HepG2 (cell line): Measurements from ENCODE around the gene HACD1. TPM values are rescaled to one million over a fixed set of nuclear protein-coding genes. Genes with fewer than 3 reads are reported as not detected.

Source experiments
- ARHGAP35 ChIP-seq: sonication (generic); formaldehyde crosslinking; IDR thresholded peaks from 2 replicates; pipeline ENCODE4 v1.9.0; 2022; ENCODE audit warnings: mild to moderate bottlenecking, inconsistent platforms, moderate library complexity, missing genetic modification reagents, borderline replicate concordance
- ATF7 ChIP-seq, 2 experiments: fragments of 450-650 bp in 1 of 2; sonication (generic) in 1 of 2; formaldehyde crosslinking in 1 of 2; IDR thresholded peaks; 2 replicates each; pipeline versions ENCODE4 v1.4.0 to v1.6.1; 2016 to 2020; ENCODE audit warnings: antibody characterized with exemption in 1 of 2, mild to moderate bottlenecking in 1 of 2, missing genetic modification reagents in 1 of 2
- BORCS8-MEF2B ChIP-seq: sonication (generic); formaldehyde crosslinking; IDR thresholded peaks from 2 replicates; pipeline ENCODE4 v1.8.0; 2022; ENCODE audit warnings: mild to moderate bottlenecking, missing genetic modification reagents
- FLYWCH1 ChIP-seq: sonication (generic); formaldehyde crosslinking; IDR thresholded peaks from 2 replicates; pipeline ENCODE4 v1.8.1; 2023; ENCODE audit warnings: mild to moderate bottlenecking, missing genetic modification reagents
- FOSL1 ChIP-seq: sonication (generic); formaldehyde crosslinking; IDR thresholded peaks from 2 replicates; pipeline ENCODE4 v1.9.0; 2021; ENCODE audit warnings: missing genetic modification reagents, borderline replicate concordance
- IKZF1 ChIP-seq: fragments of 450-650 bp; IDR thresholded peaks from 2 replicates; pipeline ENCODE4 v1.7.1; 2016
- KDM2A ChIP-seq: sonication (generic); formaldehyde crosslinking; IDR thresholded peaks from 2 replicates; pipeline ENCODE4 v1.4.0; 2020; ENCODE audit warnings: low read depth, missing genetic modification reagents, borderline replicate concordance
- MEIS2 ChIP-seq: sonication (generic); formaldehyde crosslinking; IDR thresholded peaks from 2 replicates; pipeline ENCODE4 v1.9.0; 2021; ENCODE audit warnings: mild to moderate bottlenecking, missing genetic modification reagents
- RFX3 ChIP-seq: IDR thresholded peaks from 2 replicates; pipeline ENCODE4 v1.6.1; 2016; ENCODE audit warnings: missing biosample characterization, missing genetic modification reagents
- SP4 ChIP-seq: sonication (generic); formaldehyde crosslinking; IDR thresholded peaks from 2 replicates; pipeline ENCODE4 v1.8.1; 2023; ENCODE audit warnings: mild to moderate bottlenecking, missing genetic modification reagents
- XBP1 ChIP-seq: sonication (generic); formaldehyde crosslinking; IDR thresholded peaks from 2 replicates; pipeline ENCODE4 v1.5.0; 2020; ENCODE audit warnings: missing genetic modification reagents
- ZBTB20 ChIP-seq: sonication (generic); formaldehyde crosslinking; IDR thresholded peaks from 2 replicates; pipeline ENCODE4 v1.8.1; 2023; ENCODE audit warnings: missing genetic modification reagents, low read depth, mild to moderate bottlenecking, borderline replicate concordance
- ZFP36 ChIP-seq: fragments of 150-350 bp; IDR thresholded peaks from 2 replicates; pipeline ENCODE4 v1.6.1; 2018; ENCODE audit warnings: borderline replicate concordance, low read length, low read depth; ENCODE audit not compliant: partially characterized antibody
- ZFX ChIP-seq: sonication (generic); formaldehyde crosslinking; IDR thresholded peaks from 2 replicates; pipeline ENCODE4 v1.4.0; 2020; ENCODE audit warnings: mild to moderate bottlenecking, low read depth, missing genetic modification reagents, moderate library complexity
- ZFY ChIP-seq: sonication (generic); formaldehyde crosslinking; IDR thresholded peaks from 2 replicates; pipeline ENCODE4 v1.4.0; 2020; ENCODE audit warnings: missing genetic modification reagents
- ZNF124 ChIP-seq: sonication (generic); formaldehyde crosslinking; IDR thresholded peaks from 2 replicates; pipeline ENCODE4 v1.4.0; 2020; ENCODE audit warnings: missing genetic modification reagents
- ZNF142 ChIP-seq: sonication (generic); formaldehyde crosslinking; IDR thresholded peaks from 2 replicates; pipeline ENCODE4 v1.4.0; 2020; ENCODE audit warnings: missing genetic modification reagents
- ZNF225 ChIP-seq: sonication (generic); formaldehyde crosslinking; IDR thresholded peaks from 2 replicates; pipeline ENCODE4 v1.4.0; 2020; ENCODE audit warnings: mild to moderate bottlenecking, missing genetic modification reagents
- ZNF317 ChIP-seq: sonication (generic); formaldehyde crosslinking; IDR thresholded peaks from 2 replicates; pipeline ENCODE4 v1.5.0; 2020; ENCODE audit warnings: mild to moderate bottlenecking, missing genetic modification reagents
- ZNF75D ChIP-seq: sonication (generic); formaldehyde crosslinking; IDR thresholded peaks from 2 replicates; pipeline ENCODE4 v1.8.1; 2023; ENCODE audit warnings: missing genetic modification reagents, mild to moderate bottlenecking, borderline replicate concordance
- ZNF883 ChIP-seq: sonication (generic); formaldehyde crosslinking; IDR thresholded peaks from 2 replicates; pipeline ENCODE4 v1.5.1; 2020; ENCODE audit warnings: mild to moderate bottlenecking, missing genetic modification reagents; ENCODE audit errors: not compliant biosample characterization
- polyA plus RNA-seq, 8 experiments: library from polyadenylated mRNA; depleted of rRNA in 3 of 8; stranded (reverse) in 7 of 8; unstranded in 1 of 8; fragments of >200 nt; fragmentation: Illumina TruSeq in 4 of 8; extraction: Trizol in 4 of 8; gene quantifications; 2 replicates each; pipeline versions ENCODE4 v1.2.1 to v1.2.3, GENCODE V29; 2011 to 2016; ENCODE audit warnings: low read depth in 4 of 8, missing spikeins in 1 of 8, mixed read lengths in 1 of 8; ENCODE audit not compliant: insufficient read depth in 1 of 8
- total RNA-seq, 5 experiments: library from RNA; depleted of rRNA; stranded (reverse); fragments of >200 nt; fragmentation: Illumina TruSeq; extraction: Trizol; gene quantifications; 2 replicates each; pipeline ENCODE4 v1.2.3, GENCODE V29; 2016; ENCODE audit warnings: low read depth in 1 of 5
- TF ChIP-seq, protein P1 (sequence below): sonication (generic); formaldehyde crosslinking; IDR thresholded peaks from 2 replicates; pipeline ENCODE4 v1.4.0; 2020; ENCODE audit warnings: missing genetic modification reagents

Gene HACD1
- total and polyA plus RNA-seq, 2 of the 13 experiments (the other 11 are each of a cell fraction or from before 2014, with no cell fraction given), result 43.4 to 47.6 TPM

DNA sequence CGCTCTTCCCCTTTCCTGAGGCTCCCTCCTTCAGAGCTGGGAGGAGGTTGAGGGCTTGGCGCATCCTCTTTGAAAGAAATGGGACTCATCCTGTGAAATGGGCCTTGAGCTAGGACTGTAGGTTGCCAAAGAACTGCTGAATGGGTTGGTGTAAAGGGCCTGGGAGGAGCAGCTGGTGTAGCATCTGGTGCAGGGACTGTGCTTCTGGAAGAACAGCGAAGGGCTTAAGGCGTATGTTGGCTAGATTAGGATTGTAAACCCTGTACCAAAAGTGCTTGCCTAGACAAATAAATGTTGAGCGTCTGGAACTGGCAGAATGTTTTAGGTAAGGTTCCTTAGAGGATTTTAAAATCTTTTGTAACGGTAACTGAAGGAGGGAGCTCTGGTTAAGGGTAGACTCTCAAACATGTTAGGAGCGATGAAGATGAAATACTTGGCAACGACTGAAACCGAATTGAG lies 27.3 kb upstream of the HACD1 start (continued):
- TF ChIP-seq, protein P1, sequence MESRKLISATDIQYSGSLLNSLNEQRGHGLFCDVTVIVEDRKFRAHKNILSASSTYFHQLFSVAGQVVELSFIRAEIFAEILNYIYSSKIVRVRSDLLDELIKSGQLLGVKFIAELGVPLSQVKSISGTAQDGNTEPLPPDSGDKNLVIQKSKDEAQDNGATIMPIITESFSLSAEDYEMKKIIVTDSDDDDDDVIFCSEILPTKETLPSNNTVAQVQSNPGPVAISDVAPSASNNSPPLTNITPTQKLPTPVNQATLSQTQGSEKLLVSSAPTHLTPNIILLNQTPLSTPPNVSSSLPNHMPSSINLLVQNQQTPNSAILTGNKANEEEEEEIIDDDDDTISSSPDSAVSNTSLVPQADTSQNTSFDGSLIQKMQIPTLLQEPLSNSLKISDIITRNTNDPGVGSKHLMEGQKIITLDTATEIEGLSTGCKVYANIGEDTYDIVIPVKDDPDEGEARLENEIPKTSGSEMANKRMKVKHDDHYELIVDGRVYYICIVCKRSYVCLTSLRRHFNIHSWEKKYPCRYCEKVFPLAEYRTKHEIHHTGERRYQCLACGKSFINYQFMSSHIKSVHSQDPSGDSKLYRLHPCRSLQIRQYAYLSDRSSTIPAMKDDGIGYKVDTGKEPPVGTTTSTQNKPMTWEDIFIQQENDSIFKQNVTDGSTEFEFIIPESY, result no peak
- no peak for TF ChIP-seq ZNF124 (CRISPR knock-in tag)
- peak; percentile 37; the same call in 1 of the 2 replicates for TF ChIP-seq ZNF225 (CRISPR knock-in tag)
- no peak for TF ChIP-seq XBP1 (CRISPR knock-in tag)
- no peak for TF ChIP-seq RFX3 (CRISPR knock-in tag)
- no peak for TF ChIP-seq SP4 (CRISPR knock-in tag)
- no peak for TF ChIP-seq FOSL1
- no peak for TF ChIP-seq ATF7 (IDR thresholded peaks at IDR 0.05)
- TF ChIP-seq ATF7 (CRISPR knock-in tag; IDR thresholded peaks at IDR 0.05), result no peak
- no peak for TF ChIP-seq ARHGAP35 (CRISPR knock-in tag)
- TF ChIP-seq ZNF142 (CRISPR knock-in tag), result no peak
- no peak for TF ChIP-seq BORCS8-MEF2B (CRISPR knock-in tag)
- 0 out of 2 replicates have a peak, but pooled peaks have one; percentile 43 for TF ChIP-seq ZBTB20 (CRISPR knock-in tag)
- TF ChIP-seq ZFX, result peak; percentile 25
- 0 out of 2 replicates have a peak, but pooled peaks have one; percentile 61 for TF ChIP-seq ZNF75D (CRISPR knock-in tag)
- peak; percentile 34 for TF ChIP-seq ZFY (CRISPR knock-in tag)
- TF ChIP-seq KDM2A (CRISPR knock-in tag), result no peak
- 0 out of 2 replicates have a peak, but pooled peaks have one; percentile 4 for TF ChIP-seq ZNF317
- no peak for TF ChIP-seq ZFP36
- TF ChIP-seq MEIS2 (CRISPR knock-in tag), result no peak
- no peak for TF ChIP-seq IKZF1
- no peak for TF ChIP-seq FLYWCH1 (CRISPR knock-in tag)
- TF ChIP-seq ZNF883 (CRISPR knock-in tag), result no peak
